IMR-90 (cell line): ENCODE data around the gene COL23A1. TPM values are rescaled to one million over a fixed set of nuclear protein-coding genes. Genes with fewer than 3 reads are reported as not detected.

Source experiments
- ATAC-seq: fragments of 200-7000 bp; cut with Tn5 transposase; 2 replicates; pipeline ENCODE4 v1.9.1; 2020; ENCODE audit warnings: low read depth, mild to moderate bottlenecking, moderate library complexity
- BruUV-seq: library from RNA; stranded (reverse); fragments of 400-500 nt; replicated peaks from 2 replicates; lab custom pipeline; 2021; lab: Mats Ljungman, UMichigan
- CTCF ChIA-PET: fragments of 300-600 bp; formaldehyde crosslinking; extraction: SDS; loops from one replicate; lab custom pipeline; 2021; ENCODE audit warnings: antibody characterized with exemption; lab: Yijun Ruan, JAX
- POLR2A ChIA-PET: fragments of 300-600 bp; sonication (Branson Sonifier 250); formaldehyde crosslinking; loops from one replicate; lab custom pipeline; 2022; ENCODE audit warnings: antibody characterized with exemption; ENCODE audit not compliant: unreplicated experiment; lab: Charles Lee
- DNase-seq: peaks from one replicate; pipeline ENCODE4 v3.0.0; 2013
- H2AFZ ChIP-seq: replicated peaks from 2 replicates; pipeline ENCODE3; 2013; ENCODE audit warnings: low read length, mild to moderate bottlenecking; ENCODE audit not compliant: poor library complexity
- H2AK5ac ChIP-seq: 2 replicates; pipeline ENCODE4 v1.6.1; 2013; ENCODE audit warnings: low read depth, low read length, inconsistent platforms
- H2AK9ac ChIP-seq: replicated peaks from 2 replicates; pipeline ENCODE3; 2013; ENCODE audit warnings: mild to moderate bottlenecking, low read depth, low read length, moderate library complexity; ENCODE audit not compliant: poor library complexity
- H2BK120ac ChIP-seq: 2 replicates; pipeline ENCODE4 v1.6.1; 2013; ENCODE audit warnings: low read depth, low read length, inconsistent platforms
- H2BK15ac ChIP-seq: 3 replicates; pipeline ENCODE4 v1.6.1; 2013; ENCODE audit warnings: low read depth, low read length, inconsistent platforms
- H2BK20ac ChIP-seq: 2 replicates; pipeline ENCODE4 v1.6.1; 2013; ENCODE audit warnings: low read depth, mild to moderate bottlenecking, inconsistent platforms, low read length, moderate library complexity
- H2BK5ac ChIP-seq: 2 replicates; pipeline ENCODE4 v1.6.1; 2013; ENCODE audit warnings: mild to moderate bottlenecking, low read depth, low read length, inconsistent platforms; ENCODE audit not compliant: poor library complexity, severe bottlenecking
- H3K14ac ChIP-seq: replicated peaks from 2 replicates; pipeline ENCODE4 v1.6.1; 2013; ENCODE audit warnings: low read depth, low read length, inconsistent platforms
- H3K18ac ChIP-seq: 2 replicates; pipeline ENCODE4 v1.6.1; 2013; ENCODE audit warnings: low read depth, low read length, control low read depth
- H3K23ac ChIP-seq: 2 replicates; pipeline ENCODE4 v1.6.1; 2013; ENCODE audit warnings: low read depth, low read length, inconsistent platforms
- H3K27ac ChIP-seq: 2 replicates; pipeline ENCODE4 v1.5.1; 2013; ENCODE audit warnings: mild to moderate bottlenecking, control low read depth, low read length; ENCODE audit not compliant: insufficient read depth
- H3K27me3 ChIP-seq: 2 replicates; pipeline ENCODE4 v1.6.1; 2013; ENCODE audit warnings: low read length; ENCODE audit not compliant: control insufficient read depth, insufficient read depth
- H3K36me3 ChIP-seq: 2 replicates; pipeline ENCODE4 v1.6.1; 2013; ENCODE audit warnings: low read length, mixed read lengths; ENCODE audit not compliant: control insufficient read depth, insufficient read depth
- H3K4ac ChIP-seq: 2 replicates; pipeline ENCODE4 v1.6.1; 2013; ENCODE audit warnings: low read depth, low read length, inconsistent platforms
- H3K4me1 ChIP-seq: 2 replicates; pipeline ENCODE4 v1.6.1; 2013; ENCODE audit warnings: low read length, mixed read lengths; ENCODE audit not compliant: control insufficient read depth, insufficient read depth
- H3K4me2 ChIP-seq: 2 replicates; pipeline ENCODE4 v1.6.1; 2013; ENCODE audit warnings: low read depth, mild to moderate bottlenecking, control low read depth, low read length, moderate library complexity
- H3K4me3 ChIP-seq: 2 replicates; pipeline ENCODE4 v1.5.1; 2013; ENCODE audit warnings: low read depth, mild to moderate bottlenecking, control low read depth, low read length, moderate library complexity; ENCODE audit not compliant: insufficient read depth
- H3K56ac ChIP-seq: 2 replicates; pipeline ENCODE4 v1.6.1; 2013; ENCODE audit warnings: low read length, inconsistent platforms; ENCODE audit not compliant: insufficient read depth; ENCODE audit errors: extremely low read depth
- H3K79me1 ChIP-seq, 2 experiments: 2 replicates each; pipeline ENCODE4 v1.6.1; 2013; ENCODE audit warnings: low read length in 2 of 2, inconsistent platforms in 1 of 2, low read depth in 1 of 2
- H3K9ac ChIP-seq: 2 replicates; pipeline ENCODE4 v1.6.1; 2013; ENCODE audit warnings: low read depth, low read length, control low read depth
- H3K9me1 ChIP-seq: 2 replicates; pipeline ENCODE4 v1.6.1; 2013; ENCODE audit warnings: low read length, inconsistent platforms; ENCODE audit not compliant: insufficient read depth
- H3K9me3 ChIP-seq: 2 replicates; pipeline ENCODE4 v1.6.1; 2013; ENCODE audit warnings: low read length; ENCODE audit not compliant: control insufficient read depth, insufficient read depth
- H4K20me1 ChIP-seq: 2 replicates; pipeline ENCODE4 v1.6.1; 2013; ENCODE audit warnings: low read length, inconsistent platforms; ENCODE audit not compliant: insufficient read depth
- H4K5ac ChIP-seq: 2 replicates; pipeline ENCODE4 v1.6.1; 2013; ENCODE audit warnings: mild to moderate bottlenecking, low read depth, low read length, control low read depth
- H4K8ac ChIP-seq, 2 experiments: 2 replicates each; pipeline ENCODE4 v1.6.1; 2013; ENCODE audit warnings: low read depth in 2 of 2, low read length in 2 of 2, control low read depth in 1 of 2, inconsistent platforms in 1 of 2
- H4K91ac ChIP-seq: 2 replicates; pipeline ENCODE4 v1.6.1; 2013; ENCODE audit warnings: low read depth, low read length, inconsistent platforms; ENCODE audit not compliant: insufficient read depth
- CEBPB ChIP-seq: IDR thresholded peaks from 2 replicates; pipeline ENCODE4 v1.6.1; 2012; ENCODE audit warnings: low read depth, low read length, improper control_type of control experiment
- ELK1 ChIP-seq: fragments of 150-350 bp; IDR thresholded peaks from 2 replicates; pipeline ENCODE4 v1.6.1; 2016; ENCODE audit warnings: low read depth, mild to moderate bottlenecking, low read length, moderate library complexity, borderline replicate concordance
- FOS ChIP-seq: fragments of 150-350 bp; IDR thresholded peaks from 2 replicates; pipeline ENCODE4 v1.6.1; 2016; ENCODE audit warnings: low read depth, low read length
- NFE2L2 ChIP-seq: fragments of 150-350 bp; IDR thresholded peaks from 2 replicates; pipeline ENCODE4 v1.6.1; 2016; ENCODE audit warnings: low read depth, mild to moderate bottlenecking, low read length
- POLR2A ChIP-seq: IDR thresholded peaks from 2 replicates; pipeline ENCODE4 v1.6.1; 2012; ENCODE audit warnings: mild to moderate bottlenecking, low read depth, low read length
- RAD21 ChIP-seq: IDR thresholded peaks from 2 replicates; pipeline ENCODE4 v1.6.1; 2012; ENCODE audit warnings: low read length, improper control_type of control experiment
- RCOR1 ChIP-seq: IDR thresholded peaks from 2 replicates; pipeline ENCODE4 v1.6.1; 2012; ENCODE audit warnings: mild to moderate bottlenecking, low read length, improper control_type of control experiment; ENCODE audit not compliant: insufficient replicate concordance
- SMC3 ChIP-seq: fragments of 150-350 bp; IDR thresholded peaks from 2 replicates; pipeline ENCODE4 v1.6.1; 2016; ENCODE audit warnings: low read depth, mild to moderate bottlenecking, antibody characterized with exemption, low read length, moderate library complexity
- USF2 ChIP-seq: fragments of 150-350 bp; IDR thresholded peaks from 2 replicates; pipeline ENCODE4 v1.6.1; 2017; ENCODE audit warnings: mild to moderate bottlenecking, antibody characterized with exemption, low read length, low read depth
- WGBS, 2 experiments: methylation state at CpG; one replicate each; pipeline versions ENCODE4 v1.1.5 to v1.1.7; 2013; ENCODE audit warnings: missing lambda C conversion rate in 2 of 2; ENCODE audit not compliant: insufficient read length in 1 of 2; ENCODE audit errors: extremely low coverage in 2 of 2; 5-methylcytosine and 5-hydroxymethylcytosine counted together
- dilution Hi-C: fragments of 300-500 bp; cut with HindIII; formaldehyde crosslinking; loops from one replicate; pipeline ENCODE4 v1.14.3; 2018; ENCODE audit warnings: low sequenced_read_pairs; ENCODE audit not compliant: unreplicated experiment
- in situ Hi-C: fragments of 300-500 bp; cut with MboI; formaldehyde crosslinking; loops from 3 replicates; pipeline ENCODE4 v1.14.3; 2019; ENCODE audit warnings: low sequenced_read_pairs, inconsistent platforms, mixed read lengths
- intact Hi-C: fragments of 100-400 bp; cut with micrococcal nuclease; formaldehyde crosslinking; loops from 2 replicates; pipeline ENCODE4 v1.10.0; 2022
- polyA plus RNA-seq, 3 experiments: library from polyadenylated mRNA; depleted of rRNA; stranded (reverse); fragments of >200 nt; gene quantifications; 2 replicates each; pipeline ENCODE4 v1.2.3, GENCODE V29; 2012; ENCODE audit warnings: low replicate concordance in 1 of 3
- total RNA-seq: library from RNA; depleted of rRNA; stranded (reverse); fragments of >200 nt; gene quantifications from 2 replicates; pipeline ENCODE4 v1.2.3, GENCODE V29; 2012

COL23A1 gene
- total and polyA plus RNA-seq, 2 of the 4 experiments (the other 2 are of a cell fraction), result not detected

- no peak overlapping the region for H2BK5ac ChIP-seq
- WGBS, 2 experiments, result no CpG with 5 or more reads among the region's 7 CpGs
Measured at GRCh38 chr5:178560911-178561310, 29.3 kb downstream of the COL23A1 start.

More at GRCh38 chr5:178560911-178561310, 29.3 kb downstream of the COL23A1 start:
- in situ Hi-C loops (no loop called here), intact Hi-C loops (no loop called here), dilution Hi-C loops (no loop called here)
- no peak for DNase-seq
- Histone ChIP-seq H3K4ac (no peak overlapping the region), H3K79me1 (no peaks in the 10 kb centered on the region), H3K23ac (no peak overlapping the region), H3K9ac (no peak overlapping the region), H3K56ac (no peak overlapping the region), H3K18ac (no peak overlapping the region), H2BK15ac (no peak overlapping the region), H2AK5ac (no peak overlapping the region), H3K4me2 (no peak overlapping the region), H4K8ac (no peak overlapping the region), H3K36me3 (no peaks in the 10 kb centered on the region), H2BK120ac (no peak overlapping the region), H3K27me3 (no peaks in the 10 kb centered on the region), H3K9me1 (no peaks in the 10 kb centered on the region), H2BK20ac (no peak overlapping the region), H4K20me1 (no peaks in the 10 kb centered on the region), H4K5ac (no peak overlapping the region), H3K9me3 (peaks cover 21% of the 10 kb centered on the region), H3K4me3 (no peak overlapping the region), H4K91ac (no peak overlapping the region), H3K14ac (no peak overlapping the region), H2AK9ac (no peak overlapping the region), H3K27ac (no peak overlapping the region), H3K4me1 (no peaks in the 10 kb centered on the region), H2AFZ (no peak overlapping the region)
- TF ChIP-seq POLR2A, result no peak
- no peak for TF ChIP-seq CEBPB
- TF ChIP-seq ELK1, result no peak
- no peak for TF ChIP-seq SMC3
- no peak for TF ChIP-seq RCOR1
- TF ChIP-seq NFE2L2, result no peak
- no peak for TF ChIP-seq FOS
- no peak for TF ChIP-seq USF2
- TF ChIP-seq RAD21, result no peak
- no TSS peak for BruUV-seq
- ATAC-seq, result no peak
- CTCF ChIA-PET, result no interaction called here
- POLR2A ChIA-PET, result no interaction called here
